Endothelial cell of umbilical vein (primary cell): ENCODE results near the gene CIZ1. TPM values are rescaled to one million over a fixed set of nuclear protein-coding genes. Genes with fewer than 3 reads are reported as not detected.

ENCODE experiments used
- BruUV-seq: library from RNA; stranded (reverse); fragments of 400-500 nt; replicated peaks from 2 replicates; lab custom pipeline; 2021; lab: Mats Ljungman, UMichigan
- CTCF ChIA-PET: fragments of 300-600, 350-600 bp; sonication (Branson Sonifier 250); formaldehyde crosslinking; loops from one replicate; lab custom pipeline; 2021; ENCODE audit warnings: antibody characterized with exemption, inconsistent platforms; lab: Charles Lee
- POLR2A ChIA-PET: fragments of 300-600, 350-600 bp; sonication (Branson Sonifier 250); formaldehyde crosslinking; loops from one replicate; lab custom pipeline; 2021; ENCODE audit warnings: antibody characterized with exemption, inconsistent platforms; lab: Charles Lee
- DNase-seq: peaks from one replicate; pipeline ENCODE4 v3.0.0-alpha.2; 2011; ENCODE audit warnings: low read depth, low spot score
- FAIRE-seq: peaks from 2 replicates; lab custom pipeline; 2011; peaks lifted over from hg19 to GRCh38; lab: Jason Lieb, UNC
- H2AFZ ChIP-seq: 2 replicates; pipeline ENCODE4 v1.6.0; 2012; ENCODE audit warnings: low read depth, low read length, control low read depth, inconsistent platforms
- H3K27ac ChIP-seq: 2 replicates; pipeline ENCODE4 v1.5.1; 2011; ENCODE audit warnings: low read depth, mild to moderate bottlenecking, control low read depth, low read length, moderate library complexity; ENCODE audit not compliant: insufficient read depth
- H3K27me3 ChIP-seq, 2 experiments: 2 replicates each; pipeline versions ENCODE4 v1.6.0 to v1.6.1; 2011; ENCODE audit warnings: low read length in 2 of 2, mixed read lengths in 1 of 2; ENCODE audit not compliant: control insufficient read depth in 2 of 2, insufficient read depth in 2 of 2
- H3K36me3 ChIP-seq, 2 experiments: 2 replicates in 1 of 2; 3 replicates in 1 of 2; pipeline ENCODE4 v1.5.1; 2011; ENCODE audit warnings: low read length in 2 of 2, mild to moderate bottlenecking in 1 of 2, moderate library complexity in 1 of 2; ENCODE audit not compliant: control insufficient read depth in 2 of 2, insufficient read depth in 2 of 2; ENCODE audit errors: extremely low read depth in 1 of 2
- H3K4me1 ChIP-seq: 3 replicates; pipeline ENCODE4 v1.5.1; 2011; ENCODE audit warnings: mild to moderate bottlenecking, low read length; ENCODE audit not compliant: control insufficient read depth, insufficient read depth; ENCODE audit errors: extremely low read depth
- H3K4me2 ChIP-seq: 2 replicates; pipeline ENCODE4 v1.6.1; 2011; ENCODE audit warnings: low read length, control low read depth, mixed read lengths; ENCODE audit not compliant: insufficient read depth
- H3K4me3 ChIP-seq, 3 experiments: fragments of 200-600 bp in 1 of 3; sonication (generic), shearing (Covaris generic) in 1 of 3; replicated peaks in 1 of 3; 2 replicates each; pipeline ENCODE4 v1.5.1; 2011 to 2016; ENCODE audit warnings: control low read depth in 3 of 3, low read length in 3 of 3, mild to moderate bottlenecking in 2 of 3, inconsistent platforms in 1 of 3, low read depth in 1 of 3, moderate library complexity in 1 of 3; ENCODE audit not compliant: insufficient read depth in 1 of 3
- H3K79me2 ChIP-seq: 2 replicates; pipeline ENCODE4 v1.6.0; 2012; ENCODE audit warnings: low read length, inconsistent platforms; ENCODE audit not compliant: control insufficient read depth, insufficient read depth
- H3K9ac ChIP-seq: replicated peaks from 2 replicates; pipeline ENCODE3; 2011; ENCODE audit warnings: low read length, control low read depth; ENCODE audit not compliant: insufficient read depth; ENCODE audit errors: extremely low read depth
- H3K9me1 ChIP-seq: replicated peaks from 3 replicates; pipeline ENCODE4 v1.6.0; 2011; ENCODE audit warnings: mild to moderate bottlenecking, low read length; ENCODE audit not compliant: control insufficient read depth, insufficient read depth; ENCODE audit errors: extremely low read depth
- H3K9me3 ChIP-seq: replicated peaks from 2 replicates; pipeline ENCODE4 v1.5.1; 2012; ENCODE audit warnings: low read length, inconsistent platforms; ENCODE audit not compliant: control insufficient read depth, insufficient read depth
- H4K20me1 ChIP-seq: replicated peaks from 2 replicates; pipeline ENCODE3; 2011; ENCODE audit warnings: mild to moderate bottlenecking, low read length; ENCODE audit not compliant: control insufficient read depth, insufficient read depth; ENCODE audit errors: extremely low read depth
- CTCF ChIP-seq, 2 donors: IDR thresholded peaks; 1 replicate in 1 of 2; 2 replicates in 1 of 2; pipeline ENCODE4 v1.5.1; 2011; ENCODE audit warnings: low read length in 2 of 2, mild to moderate bottlenecking in 2 of 2, moderate library complexity in 2 of 2, control low read depth in 1 of 2, inconsistent platforms in 1 of 2, low read depth in 1 of 2; ENCODE audit not compliant: insufficient read depth in 1 of 2; ENCODE audit errors: extremely low read depth in 1 of 2
- EZH2 ChIP-seq: IDR thresholded peaks from 2 replicates; pipeline ENCODE4 v1.6.1; 2012; ENCODE audit warnings: borderline replicate concordance, low read depth, mild to moderate bottlenecking, moderate library complexity, low read length, inconsistent platforms; ENCODE audit not compliant: severe bottlenecking
- FOS ChIP-seq: IDR thresholded peaks from 2 replicates; pipeline ENCODE4 v1.6.1; 2011; ENCODE audit warnings: mild to moderate bottlenecking, low read length, moderate library complexity, borderline replicate concordance; ENCODE audit not compliant: insufficient read depth
- GATA2 ChIP-seq: IDR thresholded peaks from 2 replicates; pipeline ENCODE4 v1.7.0; 2011; ENCODE audit warnings: low read depth, mild to moderate bottlenecking, moderate library complexity, mixed read lengths, low read length; ENCODE audit not compliant: insufficient read length, insufficient read depth
- JUN ChIP-seq: IDR thresholded peaks from 2 replicates; pipeline ENCODE4 v1.6.1; 2011; ENCODE audit warnings: borderline replicate concordance, low read depth; ENCODE audit not compliant: insufficient read length, insufficient read depth
- MAX ChIP-seq: IDR thresholded peaks from 2 replicates; pipeline ENCODE4 v1.6.1; 2011; ENCODE audit not compliant: insufficient read depth, insufficient read length
- MYC ChIP-seq: IDR thresholded peaks from one replicate; pipeline ENCODE4 v1.6.1; 2011; ENCODE audit warnings: mild to moderate bottlenecking, low read depth, low read length
- POLR2A ChIP-seq: IDR thresholded peaks from 2 replicates; pipeline ENCODE4 v1.6.1; 2012; ENCODE audit warnings: low read depth, mild to moderate bottlenecking, control low read depth, low read length
- POLR2AphosphoS5 ChIP-seq: IDR thresholded peaks from 2 replicates; pipeline ENCODE4 v1.6.1; 2012; ENCODE audit warnings: low read depth, mild to moderate bottlenecking, control low read depth, low read length, moderate library complexity; ENCODE audit not compliant: insufficient read depth
- dilution Hi-C: fragments of 300-500 bp; cut with MboI; formaldehyde crosslinking; loops from one replicate; pipeline ENCODE4 v1.15.0; 2019; ENCODE audit warnings: low sequenced_read_pairs; ENCODE audit not compliant: extremely low pct_ligation_motif_present
- intact Hi-C: fragments of 100-400 bp; cut with micrococcal nuclease; formaldehyde crosslinking; loops from one replicate; pipeline ENCODE4 v1.10.0; 2022
- polyA plus RNA-seq, 4 experiments: library from polyadenylated mRNA; depleted of rRNA in 3 of 4; stranded (reverse) in 3 of 4; unstranded in 1 of 4; fragments of >200 nt; gene quantifications; 2 replicates each; pipeline versions ENCODE4 v1.2.1 to v1.2.3, GENCODE V29; 2011 to 2012; ENCODE audit warnings: missing spikeins in 1 of 4
- total RNA-seq: library from RNA; stranded (reverse); gene quantifications from 2 replicates; pipeline ENCODE4 v1.2.3, GENCODE V29; 2021

Gene CIZ1
- total and polyA plus RNA-seq, 2 donors (not counting 3 experiments of a cell fraction or from before 2014, with no cell fraction given) = 88.3 to 150 TPM

- no peak for FAIRE-seq
- H3K4me1 ChIP-seq = no peaks in the 10 kb centered on the region
- H3K36me3 ChIP-seq = no peaks in the 10 kb centered on the region
- no peaks in the 10 kb centered on the region for H3K27me3 ChIP-seq
- dilution Hi-C loops (no loop called here), intact Hi-C loops (no loop called here)
- ChIA-PET CTCF (interaction anchor here (1.9 kb wide), 1 partner anchor 24 kb away, joined by 9 read pairs; no protein-coding TSS in a partner anchor), POLR2A (no interaction called here)
- no TSS peak for BruUV-seq
- TF ChIP-seq MYC = no peak
- TF ChIP-seq MAX = no peak
- no peak for TF ChIP-seq EZH2
- H3K9ac ChIP-seq = no peak overlapping the region
- peak overlapping the region; percentile 12 for H2AFZ ChIP-seq
- no peaks in the 10 kb centered on the region for H3K9me1 ChIP-seq
- no peak overlapping the region for H3K27ac ChIP-seq
- no peak for DNase-seq
- no peaks in the 10 kb centered on the region for H3K9me3 ChIP-seq
- H4K20me1 ChIP-seq = no peaks in the 10 kb centered on the region
- no peaks in the 10 kb centered on the region for H3K79me2 ChIP-seq
- no peak overlapping the region for H3K4me3 ChIP-seq
- H3K4me2 ChIP-seq = no peak overlapping the region
These were observed 49.3 kb downstream of the CIZ1 start for GRCh38 chr9:128142061-128142460.

- ChIA-PET POLR2A (no interaction called here), CTCF (interaction anchor here (1.9 kb wide), 1 partner anchor 24 kb away, joined by 9 read pairs; no protein-coding TSS in a partner anchor)
- H3K4me2 ChIP-seq = no peak overlapping the region
- H3K9me1 ChIP-seq = no peaks in the 10 kb centered on the region
- no peak overlapping the region for H2AFZ ChIP-seq
- H3K27me3 ChIP-seq = no peaks in the 10 kb centered on the region
- H3K9me3 ChIP-seq = no peaks in the 10 kb centered on the region
- DNase-seq (no peak), FAIRE-seq (no peak)
- H3K4me3 ChIP-seq = no peak overlapping the region
- BruUV-seq = no TSS peak
- H4K20me1 ChIP-seq = no peaks in the 10 kb centered on the region
- intact Hi-C loops = no loop called here
- no peaks in the 10 kb centered on the region for H3K79me2 ChIP-seq
- no peak overlapping the region for H3K9ac ChIP-seq
- H3K4me1 ChIP-seq = no peaks in the 10 kb centered on the region
- no peak overlapping the region for H3K27ac ChIP-seq
- dilution Hi-C loops = no loop called here
- no peaks in the 10 kb centered on the region for H3K36me3 ChIP-seq
- TF ChIP-seq MAX (no peak), GATA2 (no peak), FOS (no peak), MYC (no peak), EZH2 (no peak), POLR2A (no peak), POLR2AphosphoS5 (no peak), JUN (no peak), CTCF (IDR thresholded peaks at IDR 0.05; ENCODE audit: extremely low read depth in 1 of 2, insufficient read depth in 1 of 2, low read depth in 1 of 2, low read length in 2 of 2) (no peak)
These were observed 49.8 kb downstream of the CIZ1 start for GRCh38 chr9:128141604-128142003.
